ENCODE results near the gene SLC13A3. TPM values are rescaled to one million over a fixed set of nuclear protein-coding genes. Genes with fewer than 3 reads are reported as not detected.

Gene SLC13A3
- total RNA-seq, 1 experiment from 2014 or later, result 1.3 TPM

GRCh38 chr20:46552460-46553420 is 98.5 kb downstream of the SLC13A3 start:
- TF ChIP-seq CTCF (conservative IDR thresholded peaks at IDR 0.05; ENCODE audit: low read depth, low read length), result no peak
- TF ChIP-seq EZH2 (IDR thresholded peaks at IDR 0.05; ENCODE audit: borderline replicate concordance, low read depth, low read length, poor library complexity, severe bottlenecking), result no peak
- ChIA-PET CTCF (no interaction called here), POLR2A (ENCODE audit: low non-redundant PET) (no interaction called here)
- no peak overlapping the region for H3K4me3 ChIP-seq (ENCODE audit: low read depth, low read length, poor library complexity, severe bottlenecking)
- no peak for DNase-seq (ENCODE audit: low spot score)
- H3K27me3 ChIP-seq (replicated peaks; ENCODE audit: insufficient read depth, low read depth, low read length, poor library complexity), result peaks cover 4% of the 10 kb centered on the region
- no TSS peak for BruUV-seq (replicated peaks)
- no peaks in the 10 kb centered on the region for H3K36me3 ChIP-seq (ENCODE audit: insufficient read depth, low read length, poor library complexity, severe bottlenecking)
- no peaks in the 10 kb centered on the region for H3K4me1 ChIP-seq (ENCODE audit: insufficient read depth, low read length, poor library complexity, severe bottlenecking)
- intact Hi-C loops (cut with micrococcal nuclease; ENCODE audit: unreplicated experiment), result no loop called here
- no peak overlapping the region for H3K27ac ChIP-seq (ENCODE audit: low read depth, low read length, poor library complexity, severe bottlenecking)
- no peaks in the 10 kb centered on the region for H3K9me3 ChIP-seq (ENCODE audit: low read depth, low read length, poor library complexity, severe bottlenecking)

GRCh38 chr20:46551522-46552381 is 99.5 kb downstream of the SLC13A3 start:
- Histone ChIP-seq H3K4me1 (ENCODE audit: insufficient read depth, low read length, poor library complexity, severe bottlenecking) (no peaks in the 10 kb centered on the region), H3K9me3 (ENCODE audit: low read depth, low read length, poor library complexity, severe bottlenecking) (no peaks in the 10 kb centered on the region), H3K36me3 (ENCODE audit: insufficient read depth, low read length, poor library complexity, severe bottlenecking) (no peaks in the 10 kb centered on the region), H3K27ac (ENCODE audit: low read depth, low read length, poor library complexity, severe bottlenecking) (no peak overlapping the region), H3K27me3 (replicated peaks; ENCODE audit: insufficient read depth, low read depth, low read length, poor library complexity) (peaks cover 1% of the 10 kb centered on the region), H3K4me3 (ENCODE audit: low read depth, low read length, poor library complexity, severe bottlenecking) (no peak overlapping the region)
- no peak for DNase-seq (ENCODE audit: low spot score)
- intact Hi-C loops (cut with micrococcal nuclease; ENCODE audit: unreplicated experiment), result no loop called here
- TF ChIP-seq EZH2 (IDR thresholded peaks at IDR 0.05; ENCODE audit: borderline replicate concordance, low read depth, low read length, poor library complexity, severe bottlenecking) (no peak), CTCF (conservative IDR thresholded peaks at IDR 0.05; ENCODE audit: low read depth, low read length) (no peak)
- POLR2A ChIA-PET (ENCODE audit: low non-redundant PET), result interaction anchor here (0.6 kb wide), 1 partner anchor 51 kb away, joined by 7 read pairs; no protein-coding TSS in a partner anchor
- CTCF ChIA-PET, result no interaction called here
- BruUV-seq (replicated peaks), result no TSS peak

- H3K27me3 ChIP-seq (replicated peaks; ENCODE audit: insufficient read depth, low read depth, low read length, poor library complexity), result no peaks in the 10 kb centered on the region
- BruUV-seq (replicated peaks), result no TSS peak
- H3K9me3 ChIP-seq (ENCODE audit: low read depth, low read length, poor library complexity, severe bottlenecking), result no peaks in the 10 kb centered on the region
- TF ChIP-seq EZH2 (IDR thresholded peaks at IDR 0.05; ENCODE audit: borderline replicate concordance, low read depth, low read length, poor library complexity, severe bottlenecking) (no peak), CTCF (conservative IDR thresholded peaks at IDR 0.05; ENCODE audit: low read depth, low read length) (no peak)
- POLR2A ChIA-PET (ENCODE audit: low non-redundant PET), result no interaction called here
- H3K36me3 ChIP-seq (ENCODE audit: insufficient read depth, low read length, poor library complexity, severe bottlenecking), result no peaks in the 10 kb centered on the region
- H3K27ac ChIP-seq (ENCODE audit: low read depth, low read length, poor library complexity, severe bottlenecking), result no peak within 1 kb of the TSS
- no peaks in the 10 kb centered on the region for H3K4me1 ChIP-seq (ENCODE audit: insufficient read depth, low read length, poor library complexity, severe bottlenecking)
- intact Hi-C loops (cut with micrococcal nuclease; ENCODE audit: unreplicated experiment), result no loop called here
- DNase-seq (ENCODE audit: low spot score), result no peak
- CTCF ChIA-PET, result no interaction called here
- no peak within 1 kb of the TSS for H3K4me3 ChIP-seq (ENCODE audit: low read depth, low read length, poor library complexity, severe bottlenecking)
These were observed 100.8 kb downstream of the SLC13A3 start, which contains the start of gene OCSTAMP for GRCh38 chr20:46550461-46550860. TSS of gene OCSTAMP (minus strand) at chr20:46550654. CDS start at chr20:46550560, 94 bp downstream.
